ENCODE data around the gene MPC1.

The MPC1 gene

GRCh38 chr6:166318649-166319600 lies 63.8 kb downstream of the MPC1 start:
- DNase-seq (ENCODE audit: low read depth in 1 of 2, low spot score in 1 of 2), result no peak

- DNase-seq (ENCODE audit: low read depth in 1 of 2, low spot score in 1 of 2), result no peak
Observed at GRCh38 chr6:166318227-166318626, 64.5 kb downstream of the MPC1 start.

DNA sequence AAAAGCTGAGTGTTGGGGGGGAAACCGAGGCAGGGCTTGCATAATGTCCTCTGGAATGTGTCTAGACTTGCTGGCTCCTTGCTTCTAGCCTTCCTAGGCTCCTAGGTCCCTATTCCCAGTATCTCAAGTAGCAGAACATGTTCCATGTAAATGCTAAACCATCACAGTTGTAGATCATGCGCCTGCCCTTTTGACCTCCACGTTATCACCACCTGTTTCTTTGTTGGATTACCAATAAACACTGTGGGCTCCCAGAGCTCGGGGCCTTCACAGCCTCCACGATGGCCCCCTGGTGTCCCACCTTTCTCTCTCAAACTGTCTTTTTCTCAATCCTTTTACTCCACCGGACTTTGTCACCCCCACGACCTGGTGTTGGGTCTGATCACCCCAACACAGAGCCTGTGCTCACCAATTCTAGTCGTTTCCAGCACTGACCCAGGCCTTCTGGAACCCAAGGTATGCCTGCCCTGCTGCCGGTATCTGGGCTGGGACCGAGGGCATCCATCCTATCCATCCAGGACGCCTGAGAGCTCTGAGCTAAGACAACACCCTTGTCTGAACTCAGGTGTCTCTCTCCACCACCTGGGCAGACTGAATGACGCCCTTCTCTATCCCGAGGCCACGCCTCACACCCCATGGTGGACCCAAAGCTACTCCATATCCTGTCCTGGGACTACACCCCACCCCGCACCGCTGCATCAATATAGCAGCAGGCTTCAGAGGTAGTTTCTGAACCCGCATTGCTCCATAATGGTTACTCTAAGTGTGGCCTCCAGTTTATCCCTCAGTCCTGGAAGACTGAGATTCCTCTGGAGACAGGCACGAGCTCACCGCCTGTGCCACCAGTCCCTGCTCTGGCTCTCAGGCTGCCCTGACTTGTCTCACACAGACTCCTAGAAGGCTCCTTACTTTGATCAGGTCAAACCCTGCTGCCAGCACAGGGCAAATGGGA lies 65.2 kb downstream of the MPC1 start:
- no peak for DNase-seq (ENCODE audit: low read depth in 1 of 2, low spot score in 1 of 2)

- DNase-seq (ENCODE audit: low read depth in 1 of 2, low spot score in 1 of 2), result no peak
Observed at GRCh38 chr6:166315436-166315835, 67.3 kb downstream of the MPC1 start.
